Choroid plexus epithelial cell (primary cell): ENCODE results near the gene ATP2B2.

Experiments used
- DNase-seq: peaks from one replicate; pipeline ENCODE4 v3.0.0-alpha.2; 2010; ENCODE audit warnings: low read depth
- H3K4me3 ChIP-seq: 2 replicates; pipeline ENCODE4 v1.5.1; 2011; ENCODE audit warnings: low read depth, mild to moderate bottlenecking, control low read depth, low read length, moderate library complexity
- TF ChIP-seq, protein P1 (sequence below): conservative IDR thresholded peaks from 2 replicates; pipeline ENCODE4 v1.5.1; 2011; ENCODE audit warnings: low read depth, mild to moderate bottlenecking, control low read depth, inconsistent platforms, low read length, moderate library complexity

ATP2B2 gene

DNA sequence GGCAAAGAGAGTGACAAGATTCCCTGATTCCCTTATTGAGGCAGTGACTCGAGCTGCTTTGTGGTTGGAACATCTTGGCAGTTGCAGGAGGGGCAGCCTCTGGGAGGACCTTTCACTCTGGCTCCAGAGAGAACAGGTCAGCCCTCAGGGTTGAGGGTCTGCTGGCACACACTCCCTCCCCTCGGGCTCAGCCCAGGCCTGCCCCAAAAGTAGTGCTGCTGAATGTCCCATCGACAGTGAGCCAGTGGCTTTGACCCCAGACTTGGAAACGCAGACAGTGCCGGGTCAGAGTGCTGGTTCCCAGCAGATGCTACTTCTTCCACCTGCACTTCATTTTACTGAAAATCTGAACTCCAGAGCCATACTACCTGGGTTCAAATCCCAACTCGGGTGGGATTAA, 25.6 kb upstream of the ATP2B2 start:
- no peak overlapping the region for H3K4me3 ChIP-seq
- DNase-seq, result no peak
- TF ChIP-seq, protein P1, sequence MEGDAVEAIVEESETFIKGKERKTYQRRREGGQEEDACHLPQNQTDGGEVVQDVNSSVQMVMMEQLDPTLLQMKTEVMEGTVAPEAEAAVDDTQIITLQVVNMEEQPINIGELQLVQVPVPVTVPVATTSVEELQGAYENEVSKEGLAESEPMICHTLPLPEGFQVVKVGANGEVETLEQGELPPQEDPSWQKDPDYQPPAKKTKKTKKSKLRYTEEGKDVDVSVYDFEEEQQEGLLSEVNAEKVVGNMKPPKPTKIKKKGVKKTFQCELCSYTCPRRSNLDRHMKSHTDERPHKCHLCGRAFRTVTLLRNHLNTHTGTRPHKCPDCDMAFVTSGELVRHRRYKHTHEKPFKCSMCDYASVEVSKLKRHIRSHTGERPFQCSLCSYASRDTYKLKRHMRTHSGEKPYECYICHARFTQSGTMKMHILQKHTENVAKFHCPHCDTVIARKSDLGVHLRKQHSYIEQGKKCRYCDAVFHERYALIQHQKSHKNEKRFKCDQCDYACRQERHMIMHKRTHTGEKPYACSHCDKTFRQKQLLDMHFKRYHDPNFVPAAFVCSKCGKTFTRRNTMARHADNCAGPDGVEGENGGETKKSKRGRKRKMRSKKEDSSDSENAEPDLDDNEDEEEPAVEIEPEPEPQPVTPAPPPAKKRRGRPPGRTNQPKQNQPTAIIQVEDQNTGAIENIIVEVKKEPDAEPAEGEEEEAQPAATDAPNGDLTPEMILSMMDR, result no peak

DNA sequence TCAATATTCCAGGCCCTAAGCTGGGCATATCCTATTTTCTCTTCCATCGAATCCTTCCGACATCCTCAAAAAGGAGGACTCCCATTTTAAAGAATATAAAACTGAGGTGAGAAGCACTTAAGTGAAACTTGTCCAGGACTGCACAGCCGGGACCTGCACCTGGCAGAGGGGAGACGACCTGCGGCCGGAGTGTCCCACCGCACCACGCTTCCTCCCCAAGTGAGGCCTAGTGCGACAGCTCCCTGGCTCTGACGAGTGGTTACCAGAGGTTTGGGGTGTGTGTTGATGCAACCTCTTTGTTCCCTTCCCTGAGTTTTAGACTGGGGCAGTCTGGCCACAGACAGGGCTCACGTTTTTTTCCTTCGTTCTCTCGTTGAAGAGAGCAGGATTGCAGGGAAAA, 24.9 kb upstream of the ATP2B2 start:
- TF ChIP-seq, protein P1, result no peak
- DNase-seq, result no peak
- H3K4me3 ChIP-seq, result no peak overlapping the region

DNA sequence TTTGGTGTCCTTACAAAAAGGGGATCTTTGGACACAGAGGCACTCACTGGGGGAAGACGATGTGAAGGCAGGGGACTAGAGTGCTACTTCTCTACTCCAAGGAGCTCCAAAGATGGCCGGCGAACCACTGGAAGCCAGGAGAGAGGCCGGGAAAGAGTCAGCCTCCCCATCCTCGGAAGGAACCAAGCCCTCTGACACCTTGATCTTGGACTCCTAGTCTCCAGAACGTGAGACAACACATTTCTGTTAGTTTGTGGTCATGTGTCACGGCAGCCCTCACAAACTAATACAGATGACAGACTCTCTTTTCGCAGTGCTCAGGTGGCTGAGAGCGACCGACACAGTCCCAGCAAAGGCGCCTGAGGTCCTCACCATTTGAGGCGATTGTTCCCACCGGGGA, 24.4 kb upstream of the ATP2B2 start:
- TF ChIP-seq, protein P1, result no peak
- no peak for DNase-seq
- H3K4me3 ChIP-seq, result no peak overlapping the region

DNA sequence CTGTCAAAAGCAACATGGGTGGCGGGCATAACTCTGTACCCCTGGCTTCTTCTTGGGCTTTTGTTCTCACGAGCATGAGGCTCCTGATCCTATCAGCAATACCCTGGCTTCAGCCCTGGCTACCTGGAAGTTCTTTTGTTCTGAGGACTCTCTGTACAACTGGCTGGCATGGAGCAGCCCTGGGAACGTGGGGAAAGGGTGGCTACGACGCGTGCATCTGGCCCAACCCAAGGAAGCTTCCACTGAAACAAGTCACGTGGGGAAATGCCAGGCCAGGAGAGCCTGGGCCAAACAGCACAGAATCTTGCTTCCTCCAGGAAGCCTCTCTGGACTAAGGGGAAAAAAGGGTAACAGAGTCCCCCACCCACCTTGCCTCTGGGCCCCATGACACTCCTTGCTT, 22.7 kb upstream of the ATP2B2 start:
- DNase-seq, result no peak
- TF ChIP-seq, protein P1, result no peak
- no peak overlapping the region for H3K4me3 ChIP-seq

DNA sequence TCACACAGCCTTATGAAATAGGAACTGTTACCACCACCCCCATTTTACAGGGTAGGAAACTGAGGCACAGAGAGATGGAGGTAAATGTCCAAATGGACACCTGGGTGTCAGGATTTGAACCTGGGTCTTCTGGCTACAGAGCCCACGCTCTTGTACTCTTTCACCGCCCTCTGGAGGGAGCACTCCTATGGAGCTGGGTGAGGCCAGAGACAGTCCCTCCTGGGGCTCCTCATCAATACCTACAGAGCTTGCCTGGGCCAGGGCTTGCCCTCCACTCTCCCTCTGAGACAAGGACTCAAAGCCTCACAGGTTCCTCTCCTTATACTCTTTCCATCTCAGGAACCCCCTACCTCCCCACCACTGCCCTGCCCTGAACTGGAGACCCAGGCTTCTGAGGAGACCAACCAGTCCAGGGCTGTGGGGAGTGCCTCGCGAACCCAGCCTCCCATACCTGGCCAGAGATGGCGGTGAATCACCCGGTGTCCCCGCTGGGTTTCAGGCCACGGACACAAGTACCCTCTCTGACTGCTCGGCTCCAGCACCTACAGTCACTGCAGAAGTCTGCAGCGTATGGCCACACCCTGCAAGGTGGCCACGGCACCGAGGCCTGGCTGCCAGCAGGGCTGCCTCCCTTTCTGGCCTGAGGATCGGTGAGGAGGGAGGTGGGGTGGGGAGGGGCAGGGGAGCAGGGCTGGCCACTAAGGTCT, 22.1 kb upstream of the ATP2B2 start:
- TF ChIP-seq, protein P1, result no peak
- no peak for DNase-seq
- H3K4me3 ChIP-seq, result no peak overlapping the region

DNA sequence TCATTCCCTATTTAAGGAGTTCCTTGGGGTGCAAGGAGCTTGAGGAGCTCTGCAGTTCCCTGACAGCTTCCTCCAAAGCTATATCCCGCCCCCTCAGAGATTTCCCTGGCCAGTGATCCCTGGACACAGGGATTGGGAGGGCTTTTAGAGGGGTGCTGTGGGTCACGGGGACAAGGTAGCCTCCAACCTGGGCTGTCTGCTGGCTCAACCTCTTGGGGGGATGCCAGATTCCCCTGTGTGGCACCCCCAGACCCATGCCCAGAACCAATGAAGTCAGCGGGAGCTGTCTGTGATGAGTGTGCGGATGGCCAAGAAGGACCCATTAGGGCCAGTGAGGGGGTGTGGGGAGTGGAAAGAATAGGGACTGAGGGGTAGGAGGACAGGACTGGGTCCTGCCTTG, 21.0 kb upstream of the ATP2B2 start:
- no peak overlapping the region for H3K4me3 ChIP-seq
- TF ChIP-seq, protein P1, result no peak
- no peak for DNase-seq

DNA sequence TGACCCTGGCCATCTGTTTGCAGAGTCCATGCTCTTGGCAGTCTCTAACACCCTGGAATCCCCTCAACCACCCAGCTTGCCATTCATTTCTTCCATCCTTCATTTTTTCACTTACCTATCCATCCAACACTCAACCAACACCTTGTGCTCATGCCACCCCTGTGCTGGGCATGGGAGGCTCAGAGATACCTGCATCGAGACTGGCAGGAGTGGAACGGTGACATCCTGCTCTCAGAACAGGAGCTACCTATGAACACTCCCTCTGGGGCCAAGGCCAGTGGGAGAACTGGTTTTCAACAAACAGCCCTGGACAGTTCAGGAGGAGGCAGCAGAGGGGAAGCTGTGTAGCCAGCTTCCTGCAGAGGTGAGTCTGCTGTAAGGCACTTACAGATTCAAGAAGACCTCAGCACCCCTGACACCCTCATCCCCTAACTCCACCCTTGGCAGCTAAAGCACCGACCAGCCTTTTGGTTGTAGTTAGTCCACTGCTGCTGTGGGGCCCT, 19.5 kb upstream of the ATP2B2 start:
- TF ChIP-seq, protein P1, result no peak
- DNase-seq, result no peak
- H3K4me3 ChIP-seq, result no peak overlapping the region
